ENCODE data around the gene LACC1.

- TF ChIP-seq EZH2 (IDR thresholded peaks at IDR 0.05), result no peak
- TF ChIP-seq CTCF (IDR thresholded peaks at IDR 0.05), result no peak
These were observed 32.2 kb downstream of the LACC1 start for GRCh38 chr13:43911871-43912270.

Data from neural progenitor cell (in vitro differentiated cells).